GM13977 (cell line): ENCODE data around the gene BCL11B.

ENCODE experiments used
- DNase-seq: peaks from one replicate; pipeline ENCODE4 v3.0.0; 2012; ENCODE audit warnings: low spot score
- in situ Hi-C: fragments of 300-500 bp; cut with MboI; formaldehyde crosslinking; loops from one replicate; pipeline ENCODE4 v1.12.0; 2022; ENCODE audit warnings: low sequenced_read_pairs, low pct_unique_long_range_greater_than_20kb, mixed read lengths, inconsistent platforms; ENCODE audit not compliant: unreplicated experiment
- TF ChIP-seq, protein P1 (sequence below): IDR thresholded peaks from 2 replicates; pipeline ENCODE4 v1.5.1; 2012; ENCODE audit warnings: mild to moderate bottlenecking, control low read depth; ENCODE audit not compliant: insufficient read depth; ENCODE audit errors: extremely low read depth, missing control alignments

The BCL11B gene

DNA sequence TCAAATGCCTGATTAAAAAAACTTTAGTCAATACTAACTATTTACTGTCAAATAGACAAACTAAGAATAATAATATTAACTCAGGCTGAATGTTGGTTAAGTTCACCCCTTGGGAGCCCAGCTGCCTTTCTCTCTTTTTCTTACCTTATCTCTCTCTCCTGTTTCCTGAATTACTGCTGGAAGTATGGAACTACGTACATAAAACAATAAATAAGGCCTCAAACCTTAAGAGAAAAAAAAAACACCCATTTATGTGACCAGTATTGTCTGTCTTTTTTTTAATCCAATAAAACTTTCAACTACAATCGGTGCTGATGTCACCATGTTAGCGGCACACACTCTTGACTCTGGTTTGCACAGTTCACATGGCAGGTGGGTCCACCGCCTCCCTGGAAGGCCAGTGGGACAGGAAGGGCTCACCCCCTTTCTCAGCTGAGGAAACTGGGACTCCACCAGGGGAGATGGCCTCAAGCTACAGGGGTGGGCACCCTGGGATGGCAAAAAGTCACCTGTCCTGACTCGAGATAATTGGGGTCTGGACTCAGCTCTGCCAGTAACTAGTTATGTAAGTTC, 21.3 kb downstream of the BCL11B start:
- DNase-seq: no peak
- in situ Hi-C loops: no loop called here
- TF ChIP-seq, protein P1, sequence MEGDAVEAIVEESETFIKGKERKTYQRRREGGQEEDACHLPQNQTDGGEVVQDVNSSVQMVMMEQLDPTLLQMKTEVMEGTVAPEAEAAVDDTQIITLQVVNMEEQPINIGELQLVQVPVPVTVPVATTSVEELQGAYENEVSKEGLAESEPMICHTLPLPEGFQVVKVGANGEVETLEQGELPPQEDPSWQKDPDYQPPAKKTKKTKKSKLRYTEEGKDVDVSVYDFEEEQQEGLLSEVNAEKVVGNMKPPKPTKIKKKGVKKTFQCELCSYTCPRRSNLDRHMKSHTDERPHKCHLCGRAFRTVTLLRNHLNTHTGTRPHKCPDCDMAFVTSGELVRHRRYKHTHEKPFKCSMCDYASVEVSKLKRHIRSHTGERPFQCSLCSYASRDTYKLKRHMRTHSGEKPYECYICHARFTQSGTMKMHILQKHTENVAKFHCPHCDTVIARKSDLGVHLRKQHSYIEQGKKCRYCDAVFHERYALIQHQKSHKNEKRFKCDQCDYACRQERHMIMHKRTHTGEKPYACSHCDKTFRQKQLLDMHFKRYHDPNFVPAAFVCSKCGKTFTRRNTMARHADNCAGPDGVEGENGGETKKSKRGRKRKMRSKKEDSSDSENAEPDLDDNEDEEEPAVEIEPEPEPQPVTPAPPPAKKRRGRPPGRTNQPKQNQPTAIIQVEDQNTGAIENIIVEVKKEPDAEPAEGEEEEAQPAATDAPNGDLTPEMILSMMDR: no peak

DNA sequence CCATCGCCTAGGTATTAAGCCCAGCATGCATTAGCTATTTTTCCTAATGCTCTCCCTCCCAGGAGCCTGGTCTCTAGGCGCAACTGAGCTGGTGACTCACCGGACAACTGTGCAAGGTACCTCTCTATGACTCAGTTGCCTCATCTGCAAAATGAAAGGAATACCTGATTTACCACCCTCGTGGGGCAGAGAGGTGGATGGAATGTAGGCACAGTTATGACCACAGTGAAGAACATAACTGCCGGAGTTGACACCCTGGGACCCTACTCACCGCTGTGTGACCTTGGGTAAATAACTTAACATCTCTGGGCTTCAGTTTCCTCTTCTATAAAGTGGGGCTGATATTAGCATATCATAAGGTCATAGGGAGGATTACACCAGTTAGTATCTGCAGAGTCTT, 22.6 kb downstream of the BCL11B start:
- TF ChIP-seq, protein P1: no peak
- in situ Hi-C loops: no loop called here
- DNase-seq: no peak

DNA sequence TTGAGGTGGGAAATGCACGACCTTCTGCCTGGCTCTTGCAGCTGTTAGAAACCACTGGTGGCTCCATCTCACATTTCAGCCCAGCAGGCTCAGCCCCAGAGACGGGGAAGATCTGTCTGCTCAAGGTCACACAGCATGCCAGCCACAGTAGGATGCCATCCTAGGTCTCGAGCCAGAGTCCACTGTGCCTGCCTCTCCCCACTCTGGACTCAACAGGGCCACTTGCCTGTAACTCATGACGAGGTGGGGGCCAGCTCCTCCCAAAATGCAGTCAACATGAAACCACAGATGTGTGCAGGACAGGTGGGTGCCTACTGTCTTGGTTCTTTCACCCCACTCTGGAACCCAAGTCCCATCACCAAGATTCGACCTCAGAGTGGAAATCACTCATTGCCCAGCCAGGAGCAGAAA, 23.2 kb downstream of the BCL11B start:
- TF ChIP-seq, protein P1: no peak
- no peak for DNase-seq
- in situ Hi-C loops: no loop called here

DNA sequence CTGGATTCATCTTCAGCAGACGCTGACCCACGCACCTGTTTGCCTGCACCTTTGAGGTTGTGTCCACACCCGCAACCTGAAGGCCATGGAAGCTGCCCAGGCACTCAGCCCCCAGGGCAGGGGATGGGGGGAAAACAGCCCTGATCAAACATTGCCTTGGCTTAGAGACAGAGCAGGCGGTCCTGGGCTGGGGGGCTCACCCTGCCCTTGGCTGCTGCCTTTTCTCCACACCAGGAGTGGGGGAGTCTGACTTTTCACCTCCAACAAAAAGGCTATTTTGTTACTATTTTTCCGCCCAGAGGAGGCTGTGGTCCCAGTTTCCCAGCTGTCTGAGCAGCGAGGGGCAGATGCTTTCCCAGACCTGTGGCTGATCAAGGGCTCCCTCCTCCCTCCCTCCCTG, 24.2 kb downstream of the BCL11B start:
- no peak for DNase-seq
- in situ Hi-C loops: no loop called here
- TF ChIP-seq, protein P1: no peak

DNA sequence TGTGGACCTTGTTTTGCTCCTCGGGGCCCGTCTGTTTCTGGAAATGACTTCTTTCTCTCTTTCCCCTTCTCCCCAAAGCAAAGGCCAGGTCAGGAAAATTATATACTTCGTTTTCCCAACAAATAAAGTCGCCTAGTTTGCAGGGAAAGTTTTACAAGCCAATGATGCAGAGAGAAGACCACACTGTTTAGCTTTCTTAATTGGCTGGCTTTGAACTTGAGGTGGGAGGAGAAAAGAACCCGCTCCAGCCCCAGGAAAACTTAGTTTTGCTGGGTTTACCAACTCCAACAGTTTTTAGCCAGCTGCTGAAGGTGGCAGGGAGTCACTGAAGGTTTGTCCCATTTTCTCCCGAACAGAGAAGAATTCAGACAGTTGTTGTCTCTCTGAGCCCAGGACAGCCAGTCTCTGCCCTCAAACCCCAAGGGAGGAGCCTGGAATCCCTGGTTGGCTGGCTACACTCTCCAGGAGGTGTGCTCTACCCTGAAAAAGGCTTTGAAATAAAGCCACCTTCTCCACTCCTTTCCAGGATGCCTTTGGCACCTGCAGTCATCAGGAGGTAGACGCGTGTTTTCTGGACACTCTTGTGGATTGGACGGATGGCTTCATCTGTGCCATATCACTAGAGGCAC, 24.8 kb downstream of the BCL11B start:
- in situ Hi-C loops: no loop called here
- TF ChIP-seq, protein P1: no peak
- no peak for DNase-seq

DNA sequence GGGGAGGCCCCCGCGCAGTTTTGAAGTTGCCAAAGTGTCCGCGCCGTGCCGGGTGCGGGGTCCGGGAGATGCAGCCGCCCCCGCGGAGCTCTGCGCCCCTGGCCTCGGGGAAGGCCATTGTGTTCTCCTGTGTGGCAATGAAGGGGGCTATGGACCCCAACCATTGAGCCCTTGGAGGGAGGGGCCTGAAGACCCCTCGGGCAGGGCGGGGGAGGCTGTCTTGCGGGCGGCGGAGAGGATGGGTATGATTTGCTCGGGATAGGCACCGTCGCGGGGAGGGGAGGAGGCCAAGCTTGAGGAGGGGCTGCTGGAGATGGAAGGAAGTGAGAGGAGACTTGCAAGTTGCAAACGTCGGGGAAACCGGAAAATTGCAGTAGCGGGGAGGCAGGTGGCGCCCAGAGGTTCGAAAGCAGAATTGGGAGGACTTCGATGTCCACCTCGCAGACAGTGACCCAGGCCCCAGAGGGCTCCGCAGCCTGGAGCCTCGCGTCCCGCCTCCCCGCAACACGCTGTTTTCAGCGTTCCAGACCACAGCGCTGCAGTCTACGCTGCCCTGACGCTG, 25.4 kb downstream of the BCL11B start:
- TF ChIP-seq, protein P1: no peak
- no peak for DNase-seq
- in situ Hi-C loops: no loop called here
